WI38 (cell line): ENCODE data around the gene TMEM89.
A peak's percentile ranks its signal among the peaks of the same experiment; 100 is the strongest.

ENCODE experiments used
- H3K4me3 ChIP-seq: 2 replicates; pipeline ENCODE4 v1.5.1; 2011; ENCODE audit warnings: low read depth, mild to moderate bottlenecking, control low read depth, low read length
- TF ChIP-seq, protein P1 (sequence below): IDR thresholded peaks from 2 replicates; pipeline ENCODE4 v1.5.1; 2012; ENCODE audit warnings: low read depth, mild to moderate bottlenecking, control low read depth, low read length

TMEM89 gene

DNA sequence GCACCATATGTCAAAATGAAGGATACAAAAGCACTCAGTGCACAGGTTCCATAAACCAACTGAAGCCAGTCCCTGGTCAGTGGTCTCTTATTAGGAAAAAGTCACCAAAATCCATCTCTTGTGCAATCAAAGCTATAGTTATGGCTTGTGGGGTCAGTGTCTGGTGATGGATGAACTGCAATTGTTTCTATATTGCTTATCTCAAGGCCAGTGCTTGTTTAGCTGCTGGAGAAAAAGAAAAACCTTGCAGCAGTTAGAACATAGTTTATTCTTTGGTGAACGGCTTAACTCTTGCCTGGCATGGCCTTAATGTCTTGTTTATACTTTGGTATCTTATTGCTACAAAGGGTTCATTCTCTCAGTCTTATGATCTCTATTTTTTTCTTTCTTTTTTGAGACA is 9.3 kb downstream of the TMEM89 start:
- TF ChIP-seq, protein P1, sequence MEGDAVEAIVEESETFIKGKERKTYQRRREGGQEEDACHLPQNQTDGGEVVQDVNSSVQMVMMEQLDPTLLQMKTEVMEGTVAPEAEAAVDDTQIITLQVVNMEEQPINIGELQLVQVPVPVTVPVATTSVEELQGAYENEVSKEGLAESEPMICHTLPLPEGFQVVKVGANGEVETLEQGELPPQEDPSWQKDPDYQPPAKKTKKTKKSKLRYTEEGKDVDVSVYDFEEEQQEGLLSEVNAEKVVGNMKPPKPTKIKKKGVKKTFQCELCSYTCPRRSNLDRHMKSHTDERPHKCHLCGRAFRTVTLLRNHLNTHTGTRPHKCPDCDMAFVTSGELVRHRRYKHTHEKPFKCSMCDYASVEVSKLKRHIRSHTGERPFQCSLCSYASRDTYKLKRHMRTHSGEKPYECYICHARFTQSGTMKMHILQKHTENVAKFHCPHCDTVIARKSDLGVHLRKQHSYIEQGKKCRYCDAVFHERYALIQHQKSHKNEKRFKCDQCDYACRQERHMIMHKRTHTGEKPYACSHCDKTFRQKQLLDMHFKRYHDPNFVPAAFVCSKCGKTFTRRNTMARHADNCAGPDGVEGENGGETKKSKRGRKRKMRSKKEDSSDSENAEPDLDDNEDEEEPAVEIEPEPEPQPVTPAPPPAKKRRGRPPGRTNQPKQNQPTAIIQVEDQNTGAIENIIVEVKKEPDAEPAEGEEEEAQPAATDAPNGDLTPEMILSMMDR, result no peak
- H3K4me3 ChIP-seq, result no peak overlapping the region

DNA sequence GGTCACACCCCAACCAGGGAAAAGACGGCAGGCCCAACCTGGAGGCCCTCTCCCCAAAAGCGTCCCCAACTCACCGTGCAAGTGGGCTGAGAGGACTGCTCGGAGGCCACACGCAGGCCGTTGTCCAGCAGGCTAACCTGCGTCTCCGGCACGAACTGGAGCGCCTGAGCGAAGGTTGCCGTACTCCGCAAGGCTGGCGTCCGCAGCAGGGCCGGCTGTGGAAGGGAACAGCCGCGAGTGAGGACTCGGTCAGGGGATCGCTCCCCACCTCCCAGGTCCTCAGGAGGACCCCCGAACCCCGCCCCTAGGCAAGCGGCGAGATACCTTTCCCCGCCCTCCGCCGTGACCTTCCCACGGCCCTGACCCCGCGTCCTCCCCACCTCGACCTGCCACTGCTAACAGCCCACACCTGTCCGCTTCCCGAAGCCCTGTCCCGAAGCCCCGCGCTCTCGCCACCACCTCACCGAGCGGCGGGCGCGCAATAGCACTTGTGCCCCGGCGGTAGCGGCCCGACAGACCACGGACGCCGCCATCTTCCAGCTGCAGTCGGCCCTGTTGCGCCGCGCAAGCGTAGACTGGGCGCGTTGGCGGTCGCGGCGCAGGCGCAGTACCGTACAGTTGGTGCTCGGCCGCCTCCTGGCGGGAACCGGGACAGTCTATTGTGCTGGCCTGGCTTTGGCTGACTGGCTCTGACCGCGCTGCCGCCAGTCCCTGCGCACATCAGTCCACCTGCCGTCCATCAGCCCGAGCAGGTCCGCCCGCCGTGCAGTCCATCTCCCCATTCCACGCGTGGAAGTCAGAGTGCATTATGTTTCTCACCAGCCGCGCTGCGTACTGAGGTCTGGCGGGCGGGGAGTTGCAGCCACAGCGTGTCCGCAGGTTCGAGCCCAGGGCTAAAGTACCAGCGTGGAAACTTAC is 12.2 kb downstream of the TMEM89 start, which contains the start of gene UQCRC1:
TSS of gene UQCRC1 (minus strand) at position 559 of the 918 bp plus-strand sequence. CDS start at position 533, 26 bp downstream.
- peak within 1 kb of the TSS; percentile 96 for H3K4me3 ChIP-seq
- TF ChIP-seq, protein P1, result peak; percentile 63

DNA sequence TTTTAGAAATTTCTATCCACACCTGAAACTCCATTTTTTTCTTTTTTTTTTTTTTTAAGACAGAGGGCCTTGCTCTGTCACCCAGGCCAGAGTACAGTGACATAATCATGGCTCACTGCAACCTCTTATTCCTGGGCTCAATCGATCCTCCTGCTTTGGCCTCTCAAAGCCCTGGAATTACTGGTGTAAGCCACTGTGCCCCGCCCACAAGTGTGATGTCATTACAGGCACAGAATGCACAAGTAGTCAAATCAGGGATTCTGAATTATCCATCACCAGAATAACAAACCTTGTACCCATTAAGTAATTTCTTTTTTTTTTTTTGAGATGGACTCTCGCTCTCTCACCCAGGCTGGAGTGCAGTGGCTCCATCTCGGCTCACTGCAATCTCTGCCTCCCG is 14.1 kb downstream of the TMEM89 start:
- H3K4me3 ChIP-seq, result no peak overlapping the region
- TF ChIP-seq, protein P1, result no peak

DNA sequence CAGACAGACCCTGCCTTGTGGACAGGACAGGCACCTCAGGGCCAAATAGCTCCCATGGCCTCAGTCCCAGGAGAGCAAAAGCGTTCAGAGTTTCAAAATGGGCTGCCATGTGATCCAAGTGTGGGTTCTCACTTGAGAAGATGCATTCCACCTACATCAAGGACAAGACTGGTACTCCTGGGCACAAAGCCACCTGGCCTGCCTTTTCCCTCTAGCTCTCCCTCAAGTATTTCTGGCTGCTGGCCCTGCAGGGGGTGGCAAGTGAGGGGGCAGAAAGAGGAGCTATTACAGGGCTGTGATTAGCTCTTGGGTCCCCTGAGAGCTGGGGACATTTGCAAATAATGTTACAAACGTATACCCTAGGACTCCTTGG is 20.0 kb downstream of the TMEM89 start:
- no peak overlapping the region for H3K4me3 ChIP-seq
- TF ChIP-seq, protein P1, result no peak

DNA sequence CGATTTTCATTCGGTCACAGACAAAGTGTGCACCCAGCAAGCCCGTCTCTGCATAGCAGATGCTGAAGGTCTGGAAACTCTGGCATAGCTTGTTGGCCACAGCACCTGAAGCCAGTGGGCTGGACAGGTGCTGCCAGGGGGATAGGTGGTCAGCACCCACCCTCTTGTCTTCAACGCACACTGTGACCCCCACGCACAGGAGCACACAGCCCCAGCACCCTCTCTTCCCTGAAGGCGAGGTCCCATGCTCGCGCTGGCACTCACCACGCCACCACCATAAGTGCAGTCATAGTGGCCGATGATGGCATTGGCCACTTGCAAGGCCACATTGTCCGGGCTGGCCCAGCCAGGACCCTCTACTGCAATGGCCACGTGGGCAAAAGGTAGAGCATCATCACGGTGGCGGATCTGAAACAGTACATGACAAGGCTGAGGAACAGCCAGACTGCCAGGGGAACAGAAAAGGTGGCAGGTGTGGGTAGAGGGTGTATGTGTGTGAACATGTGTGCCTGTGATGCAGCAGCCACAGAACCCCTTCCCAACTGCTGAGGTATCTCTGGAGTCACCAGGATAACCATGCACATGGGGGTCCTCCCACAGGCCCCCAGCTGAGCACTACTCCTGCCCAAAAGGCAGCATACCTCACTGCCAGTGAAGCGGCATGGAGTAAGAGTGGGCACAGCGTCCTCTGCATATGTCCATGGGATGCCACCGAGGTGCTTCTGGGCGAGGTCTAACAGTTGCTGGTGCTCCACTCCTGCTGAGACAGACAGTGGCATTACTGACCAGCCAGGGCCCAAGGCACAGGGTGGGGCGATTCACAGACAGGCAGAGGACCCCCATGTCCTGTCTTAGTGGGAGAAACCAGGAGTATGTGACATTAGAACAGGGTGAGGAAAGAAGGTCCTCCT is 20.6 kb downstream of the TMEM89 start:
- TF ChIP-seq, protein P1, result no peak
- H3K4me3 ChIP-seq, result no peak overlapping the region

DNA sequence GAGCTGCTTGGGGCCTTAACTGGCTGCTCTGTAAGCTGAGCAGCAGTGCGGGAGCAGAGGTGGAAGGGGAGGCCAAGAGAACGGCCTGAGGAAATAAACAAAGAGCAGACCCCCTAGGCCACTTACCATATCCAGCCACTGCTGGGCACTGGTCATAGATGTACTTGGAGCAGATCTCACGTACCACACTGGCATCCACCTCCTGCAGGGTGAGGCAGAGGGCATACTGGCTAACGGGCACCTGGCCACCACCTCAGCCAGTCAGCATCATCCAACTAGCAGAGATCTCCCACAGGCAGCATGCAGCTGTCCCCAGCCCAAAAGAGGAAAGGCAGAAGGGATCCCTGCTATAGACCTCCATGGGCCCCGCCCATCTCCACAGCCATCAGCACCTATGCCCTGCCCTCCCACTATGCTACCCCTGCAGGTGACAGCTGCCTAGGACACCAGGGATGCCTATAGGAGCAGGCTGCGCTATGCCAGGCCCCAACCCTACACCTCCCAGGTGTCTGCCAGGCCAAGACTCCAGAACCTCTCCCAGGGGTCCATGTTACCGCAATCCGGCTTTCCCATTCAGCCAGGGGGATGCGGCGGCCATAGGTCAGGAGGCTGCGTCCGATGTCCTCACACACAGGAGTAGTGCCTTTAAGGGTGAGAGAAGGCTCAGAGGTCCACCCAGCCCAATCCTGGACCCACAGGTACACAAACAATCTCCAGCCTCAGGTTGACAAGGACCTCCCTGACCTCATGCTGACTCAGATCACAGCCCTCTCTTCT is 21.9 kb downstream of the TMEM89 start:
- no peak overlapping the region for H3K4me3 ChIP-seq
- TF ChIP-seq, protein P1, result no peak
